Smooth muscle cell of the coronary artery (primary cell): ENCODE results near the gene EIF6. TPM values are rescaled to one million over a fixed set of nuclear protein-coding genes. Genes with fewer than 3 reads are reported as not detected.

ENCODE experiments used
- total RNA-seq: library from RNA; depleted of rRNA; stranded (reverse); fragments of >200 nt; gene quantifications from 2 replicates; pipeline ENCODE4 v1.2.3, GENCODE V29; 2014; ENCODE audit warnings: low replicate concordance

The EIF6 gene
- total RNA-seq: 108 and 184 TPM in 2 replicates

GRCh38 chr20:35284267-35284991 lies at the start of gene EIF6:
TSS of gene EIF6 (minus strand) at chr20:35284772. CDS start at chr20:35284487, 285 bp downstream.

DNA sequence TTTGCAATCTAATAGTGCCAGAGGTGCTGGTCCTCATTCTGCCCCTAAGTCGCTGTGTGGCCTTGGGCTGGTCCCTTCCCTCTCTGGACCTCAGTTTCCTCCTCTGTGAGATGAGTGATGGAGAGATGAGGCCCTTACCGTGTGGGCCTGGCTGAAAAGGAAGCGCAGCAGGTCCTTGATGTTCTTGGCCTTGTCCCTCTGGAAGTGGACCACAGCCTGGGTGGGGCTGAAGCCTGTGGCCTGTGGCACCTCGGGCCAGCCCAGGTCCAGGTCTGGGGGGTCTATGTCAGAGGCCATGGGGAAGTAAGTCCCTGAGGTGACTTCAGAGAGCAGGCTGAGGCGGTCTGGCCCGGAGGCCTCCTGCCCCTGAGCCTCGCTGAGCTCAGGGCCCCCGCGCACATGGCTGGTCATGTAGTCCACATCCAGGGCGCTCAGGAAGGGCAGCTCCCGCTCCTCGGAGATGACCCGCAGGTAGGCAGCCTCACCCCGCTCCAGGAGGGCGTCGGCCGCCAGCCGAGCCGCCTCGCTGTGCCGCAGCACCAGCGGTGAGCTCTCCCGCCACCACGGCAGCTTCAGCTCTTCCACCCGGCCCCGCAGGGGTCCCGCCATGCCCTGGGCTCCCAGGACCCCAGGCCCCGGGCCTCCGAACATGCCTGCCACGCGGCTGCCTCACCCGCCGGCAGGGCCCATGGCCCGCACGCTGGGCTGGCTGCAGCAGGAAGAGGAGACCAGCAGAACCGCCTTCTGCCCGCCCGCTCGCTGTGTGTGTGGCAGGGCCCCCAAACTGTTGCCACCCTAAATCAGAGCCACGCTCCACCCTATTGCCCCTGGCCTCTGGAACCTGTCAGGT lies 7.3 kb upstream of the EIF6 start, which contains the start of gene FAM83C:
Gene FAM83C (minus strand): TSS at position 772 of the 850 bp plus-strand sequence. CDS start 121 bp downstream, at position 651.

GRCh38 chr20:35277531-35278395 lies 6.8 kb downstream of the EIF6 start, which contains the start of gene MMP24OS:
TSS of gene MMP24OS (minus strand) at chr20:35278122. CDS start at chr20:35277929, 193 bp downstream.

Other genes starting within 250 kb of the EIF6 start
- 41.1 and 69.9 TPM in 2 replicates for gene TRPC4AP, start 192.0 kb downstream of the EIF6 start, total RNA-seq
- gene EDEM2, start 137.4 kb downstream of the EIF6 start, total RNA-seq: 68.3 and 79.9 TPM in 2 replicates
- 77.8 and 106 TPM in 2 replicates for gene PROCR, start 112.7 kb downstream of the EIF6 start, total RNA-seq
- 0.23 and 0.38 TPM in 2 replicates for gene MMP24, start 58.1 kb downstream of the EIF6 start, total RNA-seq
- gene MMP24OS, start 6.7 kb downstream of the EIF6 start, total RNA-seq: 10.9 and 49.0 TPM in 2 replicates
- gene FAM83C, start 7.7 kb upstream of the EIF6 start, total RNA-seq: not detected in 2 replicates
- gene UQCC1, start 127.2 kb upstream of the EIF6 start, total RNA-seq: 25.5 and 34.3 TPM in 2 replicates
- 1.8 and 12.8 TPM in 2 replicates for gene GDF5, start 153.5 kb upstream of the EIF6 start, total RNA-seq
- 16.4 and 38.3 TPM in 2 replicates for gene CEP250, start 170.8 kb upstream of the EIF6 start, total RNA-seq
- not detected in 2 replicates for gene C20orf173, start 244.9 kb upstream of the EIF6 start, total RNA-seq